Prostate gland (tissue), 2 donors: ENCODE results near the gene CYB561A3. TPM values are rescaled to one million over a fixed set of nuclear protein-coding genes. Genes with fewer than 3 reads are reported as not detected.
A peak's percentile ranks its signal among the peaks of the same experiment; 100 is the strongest.

Source experiments
- DNase-seq: peaks from one replicate; pipeline ENCODE4 v3.0.0-alpha.2; 2019; ENCODE audit warnings: low spot score
- H3K27ac ChIP-seq, 2 donors: fragments of 200-600 bp; sonication (generic); 2 replicates each; pipeline ENCODE4 v1.5.1; 2017 to 2019
- H3K27me3 ChIP-seq: fragments of 200-600 bp; sonication (generic); replicated peaks from 2 replicates; pipeline ENCODE4 v1.5.1; 2019; ENCODE audit not compliant: insufficient read depth
- H3K36me3 ChIP-seq, 2 donors: fragments of 200-600 bp; sonication (generic); 1 replicate in 1 of 2; 2 replicates in 1 of 2; pipeline versions ENCODE4 v1.5.1 to v1.8.1; 2017 to 2019
- H3K4me1 ChIP-seq: fragments of 200-600 bp; sonication (generic); replicated peaks from 2 replicates; pipeline ENCODE4 v1.5.1; 2019
- H3K4me3 ChIP-seq, 2 donors: fragments of 200-600 bp; sonication (generic); 2 replicates each; pipeline ENCODE4 v1.5.1; 2017 to 2019
- H3K9me3 ChIP-seq: fragments of 200-600 bp; sonication (generic); 2 replicates; pipeline ENCODE4 v1.5.1; 2017
- POLR2A ChIP-seq: fragments of 450-650 bp; IDR thresholded peaks from one replicate; pipeline ENCODE4 v1.6.1; 2016; ENCODE audit warnings: antibody characterized with exemption, mild to moderate bottlenecking
- POLR2AphosphoS5 ChIP-seq: sonication (generic); formaldehyde crosslinking; IDR thresholded peaks from one replicate; pipeline ENCODE4 v1.6.1; 2017; ENCODE audit warnings: antibody characterized with exemption
- WGBS: methylation state at CpG from one replicate; pipeline ENCODE4 v1.1.5; 2018; 5-methylcytosine and 5-hydroxymethylcytosine counted together
- intact Hi-C: fragments of 100-400 bp; cut with DNase I; formaldehyde crosslinking; loops from one replicate; pipeline ENCODE4 v1.14.2; 2022
- total RNA-seq, 2 donors: library from RNA; depleted of rRNA; stranded (reverse); fragments of >200 nt; gene quantifications; one replicate each; pipeline ENCODE4 v1.1.0, GENCODE V29; 2016
- TF ChIP-seq, protein P1 (sequence below), 4 experiments: fragments of 200-600 bp in 2 of 4; fragments of 450-650 bp in 2 of 4; sonication (generic) in 2 of 4; IDR thresholded peaks; 1 replicate in 3 of 4; 2 replicates in 1 of 4; pipeline ENCODE4 v1.5.1; 2016 to 2019; ENCODE audit warnings: antibody characterized with exemption in 4 of 4, mild to moderate bottlenecking in 2 of 4, moderate library complexity in 2 of 4

The CYB561A3 gene
- total RNA-seq, 2 donors from 2014 or later, result 51.6 to 79.1 TPM

GRCh38 chr11:61335355-61335710 is 26.3 kb downstream of the CYB561A3 start:
- Histone ChIP-seq H3K4me3 (no peak overlapping the region), H3K27ac (no peak overlapping the region), H3K27me3 (no peaks in the 10 kb centered on the region), H3K4me1 (no peaks in the 10 kb centered on the region), H3K36me3 (no peaks in the 10 kb centered on the region), H3K9me3 (no peaks in the 10 kb centered on the region)
- TF ChIP-seq, protein P1, sequence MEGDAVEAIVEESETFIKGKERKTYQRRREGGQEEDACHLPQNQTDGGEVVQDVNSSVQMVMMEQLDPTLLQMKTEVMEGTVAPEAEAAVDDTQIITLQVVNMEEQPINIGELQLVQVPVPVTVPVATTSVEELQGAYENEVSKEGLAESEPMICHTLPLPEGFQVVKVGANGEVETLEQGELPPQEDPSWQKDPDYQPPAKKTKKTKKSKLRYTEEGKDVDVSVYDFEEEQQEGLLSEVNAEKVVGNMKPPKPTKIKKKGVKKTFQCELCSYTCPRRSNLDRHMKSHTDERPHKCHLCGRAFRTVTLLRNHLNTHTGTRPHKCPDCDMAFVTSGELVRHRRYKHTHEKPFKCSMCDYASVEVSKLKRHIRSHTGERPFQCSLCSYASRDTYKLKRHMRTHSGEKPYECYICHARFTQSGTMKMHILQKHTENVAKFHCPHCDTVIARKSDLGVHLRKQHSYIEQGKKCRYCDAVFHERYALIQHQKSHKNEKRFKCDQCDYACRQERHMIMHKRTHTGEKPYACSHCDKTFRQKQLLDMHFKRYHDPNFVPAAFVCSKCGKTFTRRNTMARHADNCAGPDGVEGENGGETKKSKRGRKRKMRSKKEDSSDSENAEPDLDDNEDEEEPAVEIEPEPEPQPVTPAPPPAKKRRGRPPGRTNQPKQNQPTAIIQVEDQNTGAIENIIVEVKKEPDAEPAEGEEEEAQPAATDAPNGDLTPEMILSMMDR (IDR thresholded peaks at IDR 0.05), result no peak
- TF ChIP-seq POLR2A (no peak), POLR2AphosphoS5 (no peak)
- intact Hi-C loops, result loop anchor here (10.0 kb wide), 1 partner anchor 1781 kb away; no protein-coding TSS in a partner anchor
- WGBS, result 93% methylated on average over 1 of the region's 1 CpG
- DNase-seq, result no peak

DNA sequence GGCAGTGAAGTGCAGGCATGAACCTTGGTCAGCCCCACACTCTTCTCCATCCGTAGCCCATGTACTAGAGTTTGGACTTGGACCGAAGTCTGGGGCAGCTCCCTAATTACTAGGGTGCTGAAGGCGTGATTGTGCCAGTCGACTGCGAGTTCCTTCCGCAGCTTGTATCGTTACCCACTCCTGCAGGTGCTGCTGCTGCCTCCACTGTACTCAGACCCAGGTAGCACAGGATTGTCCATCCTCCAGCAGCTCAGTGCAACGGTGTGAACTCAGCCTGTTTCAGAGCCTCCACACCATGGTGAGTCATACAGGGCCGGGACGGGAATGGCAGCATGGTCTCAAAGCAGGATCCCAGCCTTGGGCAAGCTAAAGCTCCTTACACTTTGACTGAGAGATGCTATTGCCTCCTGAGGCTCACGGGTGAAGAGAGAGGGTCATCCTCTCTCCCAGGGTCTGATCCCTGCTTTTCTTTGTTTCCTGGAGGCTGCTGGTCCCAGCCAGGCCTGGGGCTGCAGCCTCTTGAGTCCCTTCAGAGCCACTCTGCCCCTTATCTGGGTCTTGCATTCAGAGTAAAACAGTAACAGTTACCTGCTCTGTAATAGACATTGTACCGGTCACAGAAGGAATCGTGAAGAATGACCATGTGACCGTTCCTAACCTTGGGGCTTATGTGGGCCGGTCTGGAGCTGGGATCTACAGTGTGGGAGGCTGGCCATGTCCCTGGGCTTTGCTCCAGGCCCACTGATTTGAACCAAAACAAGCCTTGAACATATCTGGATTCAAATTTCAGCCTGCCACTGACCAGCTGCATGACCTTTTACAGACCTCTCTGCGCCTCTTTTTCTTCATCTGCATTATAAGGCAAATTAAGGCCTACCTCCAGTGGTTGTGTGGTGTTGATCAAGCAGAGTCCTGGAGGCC is 27.0 kb downstream of the CYB561A3 start:
- intact Hi-C loops, result loop anchor here (10.0 kb wide), 1 partner anchor 1780 kb away; no protein-coding TSS in a partner anchor
- Histone ChIP-seq H3K4me3 (no peak overlapping the region), H3K4me1 (no peaks in the 10 kb centered on the region), H3K9me3 (no peaks in the 10 kb centered on the region), H3K27me3 (no peaks in the 10 kb centered on the region), H3K36me3 (peaks cover 0 to 1% of the 10 kb centered on the region in 2 donors), H3K27ac (no peak overlapping the region)
- no peak for DNase-seq
- TF ChIP-seq, protein P1 (IDR thresholded peaks at IDR 0.05), result no peak
- TF ChIP-seq POLR2AphosphoS5 (no peak), POLR2A (no peak)
- 88% methylated on average over 16 of the region's 16 CpGs for WGBS

DNA sequence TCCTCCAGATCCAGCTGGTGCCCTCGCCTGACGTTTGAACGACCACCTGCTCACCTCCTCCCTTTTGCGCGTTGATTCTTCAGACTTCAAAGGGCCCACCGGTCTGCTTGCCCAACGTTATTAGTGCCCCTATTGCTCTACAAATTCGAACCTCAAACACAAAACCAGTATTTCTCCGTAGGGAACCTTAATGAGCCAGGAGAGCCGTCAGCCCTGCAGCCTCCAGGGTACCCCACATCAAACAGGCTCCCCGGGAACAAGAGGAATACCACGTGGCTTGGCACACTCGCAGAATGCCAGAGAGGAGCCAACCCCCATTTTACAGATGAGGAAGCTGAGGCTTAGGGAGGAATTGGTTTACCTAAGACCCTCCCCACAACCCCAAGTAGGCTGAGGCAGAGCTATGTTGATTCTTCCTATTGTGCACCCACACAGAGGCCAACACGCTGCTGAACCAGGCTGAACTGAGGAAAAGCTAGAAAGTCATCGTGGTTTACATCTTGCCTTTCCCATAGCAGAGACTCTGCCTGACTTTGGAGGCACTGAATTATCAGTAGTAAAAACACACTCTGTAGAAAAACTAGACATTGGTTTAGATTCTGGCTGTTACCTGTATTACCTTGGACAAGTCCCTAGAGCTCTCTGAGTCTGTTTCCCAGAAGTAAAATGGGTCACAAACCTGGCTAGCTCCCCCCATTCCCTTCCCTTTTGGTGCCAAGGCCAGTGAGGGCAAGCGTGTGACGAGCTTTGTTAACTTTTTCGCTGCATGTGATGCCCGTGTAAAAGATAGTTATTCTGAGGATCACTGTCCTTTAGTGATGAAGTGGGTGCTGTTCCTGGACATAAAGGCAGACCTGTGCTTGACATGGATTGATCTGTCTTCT is 27.9 kb downstream of the CYB561A3 start:
- DNase-seq, result no peak
- Histone ChIP-seq H3K4me3 (peak overlapping the region; percentile 93 to 95), H3K4me1 (no peaks in the 10 kb centered on the region), H3K27me3 (no peaks in the 10 kb centered on the region), H3K9me3 (no peaks in the 10 kb centered on the region), H3K36me3 (peaks cover 0 to 5% of the 10 kb centered on the region in 2 donors), H3K27ac (peak overlapping the region; percentile 82 to 84)
- intact Hi-C loops, result loop anchor here (10.0 kb wide), 1 partner anchor 1779 kb away; no protein-coding TSS in a partner anchor
- no peak for TF ChIP-seq POLR2AphosphoS5
- no peak for TF ChIP-seq POLR2A
- TF ChIP-seq, protein P1 (IDR thresholded peaks at IDR 0.05), result no peak
- WGBS, result 28% methylated on average over 19 of the region's 19 CpGs

GRCh38 chr11:61332797-61333549 is 28.7 kb downstream of the CYB561A3 start, which contains the start of the genes DDB1 and TKFC:
DDB1 (minus strand) TSS chr11:61333105; CDS start chr11:61332968, 137 bp downstream.
TKFC (plus strand) TSS chr11:61333228; CDS start chr11:61334729, 1,501 bp downstream.
- TF ChIP-seq POLR2AphosphoS5, result peak; percentile 98
- TF ChIP-seq POLR2A, result peak; percentile 83
- TF ChIP-seq, protein P1 (IDR thresholded peaks at IDR 0.05), result peak in 2 of 4 experiments; percentile 10 to 16
- Histone ChIP-seq H3K4me3 (peak within 1 kb of the TSS; percentile 93 to 95), H3K27ac (peak within 1 kb of the TSS; percentile 82 to 84), H3K36me3 (peaks cover 0 to 5% of the 10 kb centered on the region in 2 donors), H3K27me3 (no peaks in the 10 kb centered on the region), H3K9me3 (no peaks in the 10 kb centered on the region), H3K4me1 (no peaks in the 10 kb centered on the region)
- WGBS, result under 1% methylated on average over 80 of the region's 81 CpGs
- DNase-seq, result peak; percentile 95
- intact Hi-C loops, result loop anchor here (10.0 kb wide), 1 partner anchor 1778 kb away; no protein-coding TSS in a partner anchor
